Activated naive CD4-positive, alpha-beta T cell treated with Interleukin-2 at 50 U/mL for 16 hours (primary cell): ENCODE data around the gene CDHR1.

Experiments used
- DNase-seq: peaks from one replicate; pipeline ENCODE4 v3.0.0-alpha.2; 2020

Gene CDHR1

GRCh38 chr10:84267503-84268126 is 73.3 kb downstream of the CDHR1 start:
- DNase-seq = peak; percentile 77

DNA sequence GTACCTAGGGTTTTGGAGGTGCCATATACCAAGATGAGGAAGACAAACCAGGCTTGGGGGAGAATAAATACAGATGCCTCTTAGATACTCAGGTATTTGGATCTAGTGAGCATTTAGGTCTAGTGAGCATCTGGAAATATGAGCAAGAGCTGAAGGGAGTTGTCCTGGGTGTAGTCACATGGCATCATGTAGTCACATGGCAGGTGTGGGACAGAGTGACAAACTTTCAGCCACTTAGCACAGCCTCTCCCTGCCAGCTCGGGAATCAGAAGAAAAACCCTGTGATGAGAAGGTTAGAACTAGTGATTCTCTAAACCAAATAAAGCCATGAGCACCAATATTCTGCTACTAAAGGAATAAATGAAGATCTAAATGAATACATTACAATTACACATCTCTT is 74.8 kb downstream of the CDHR1 start:
- DNase-seq = no peak
